Activated CD8-positive, alpha-beta memory T cell treated with anti-CD3 and anti-CD28 coated beads, Interleukin-2, amount 50 U/mL, for 24 hours (primary cell): ENCODE measurements around the gene MAPK8IP3.

Experiments used
- DNase-seq: peaks from one replicate; pipeline ENCODE4 v3.0.0-alpha.2; 2020; ENCODE audit errors: extremely low read depth

Gene MAPK8IP3

GRCh38 chr16:1812732-1813163, 106.8 kb downstream of the MAPK8IP3 start:
- DNase-seq: no peak

DNA sequence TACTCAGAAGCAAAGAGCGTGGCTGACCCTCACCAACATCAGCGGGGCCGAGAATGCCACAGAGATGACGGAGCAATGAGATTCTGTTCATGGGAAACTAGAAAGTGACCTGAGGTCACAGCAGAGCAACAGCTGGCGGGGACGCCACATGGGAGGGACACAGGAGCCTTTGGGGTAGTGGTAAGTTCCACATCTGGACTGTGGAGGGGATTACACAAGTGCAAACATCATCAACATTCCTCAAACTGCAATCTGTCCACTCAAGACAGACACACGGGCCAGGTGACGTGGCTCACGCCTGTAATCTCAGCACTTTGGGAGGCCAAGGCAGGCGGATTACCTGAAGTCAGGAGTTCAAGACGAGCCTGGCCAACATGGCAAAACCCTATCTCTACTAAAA, 109.5 kb downstream of the MAPK8IP3 start:
- no peak for DNase-seq

GRCh38 chr16:1816396-1817275, 110.6 kb downstream of the MAPK8IP3 start:
- DNase-seq: no peak

GRCh38 chr16:1817276-1817589, 111.2 kb downstream of the MAPK8IP3 start:
- no peak for DNase-seq

DNA sequence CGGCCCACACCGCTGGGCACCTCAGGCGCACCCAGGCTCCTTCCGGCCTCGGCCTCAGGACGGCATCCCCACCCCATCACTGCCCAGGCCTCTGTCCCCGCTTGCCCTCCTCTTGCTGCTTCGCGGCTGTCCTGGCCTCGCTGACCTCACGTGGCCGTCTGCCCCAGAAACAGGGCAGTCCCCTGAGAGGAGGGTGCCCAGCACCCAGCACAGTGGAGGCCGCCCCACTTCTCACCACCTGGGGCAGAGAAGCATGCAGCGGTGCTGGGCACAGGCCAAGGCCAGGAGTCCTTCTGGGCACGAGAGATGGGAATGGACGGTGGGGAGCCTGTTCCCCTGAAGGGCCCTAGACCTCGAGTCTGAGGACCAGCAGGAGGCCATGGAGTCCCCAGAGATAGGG, 111.7 kb downstream of the MAPK8IP3 start:
- DNase-seq: no peak

DNA sequence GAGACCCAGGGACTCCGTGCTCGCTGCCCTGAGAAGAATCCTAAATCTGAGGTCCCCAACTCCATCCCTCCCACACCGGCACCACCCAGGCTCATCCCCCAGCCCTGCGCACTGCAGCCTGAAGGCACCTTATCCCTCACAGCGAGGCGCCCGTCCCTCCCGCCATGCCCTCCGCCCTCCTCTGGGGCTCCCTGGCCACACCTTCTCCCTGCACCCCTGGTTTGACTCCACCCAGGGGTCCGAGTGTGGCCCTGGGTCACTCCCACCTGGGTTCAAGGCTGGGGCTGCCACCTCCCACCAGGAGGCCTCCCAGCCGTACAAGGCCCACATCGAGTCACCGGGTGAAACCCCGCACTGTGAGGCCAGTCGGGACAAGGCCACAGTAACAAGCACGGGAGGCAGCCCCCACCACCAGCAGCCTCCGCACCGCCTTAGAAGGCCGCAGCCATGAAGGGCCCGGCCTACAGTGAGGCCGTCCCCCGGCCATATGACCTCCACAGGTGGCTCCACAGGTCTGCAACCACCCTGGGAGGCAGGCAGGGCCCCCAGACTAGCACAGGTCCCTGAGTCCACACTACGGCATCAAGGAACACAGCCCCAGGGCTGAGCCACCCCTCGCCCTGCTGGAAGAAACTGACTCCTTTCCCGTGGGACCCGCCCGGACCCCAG, 112.3 kb downstream of the MAPK8IP3 start:
- DNase-seq: no peak

- no peak for DNase-seq
These were observed 113.0 kb downstream of the MAPK8IP3 start for GRCh38 chr16:1818873-1819525.

GRCh38 chr16:1819611-1820010, 113.6 kb downstream of the MAPK8IP3 start:
- DNase-seq: no peak
